IPS-18c (cell line): ENCODE results near the gene AGBL1.

Source experiments
- H3K4me3 ChIP-seq: 2 replicates; pipeline ENCODE4 v1.7.0; 2013; ENCODE audit warnings: low read depth, mild to moderate bottlenecking, low read length, moderate library complexity; ENCODE audit not compliant: insufficient read depth
- H3K9me3 ChIP-seq: one replicate; pipeline ENCODE4 v1.6.1; 2013; ENCODE audit warnings: mild to moderate bottlenecking, low read length, moderate library complexity; ENCODE audit not compliant: control insufficient read depth, insufficient read depth

The AGBL1 gene

DNA sequence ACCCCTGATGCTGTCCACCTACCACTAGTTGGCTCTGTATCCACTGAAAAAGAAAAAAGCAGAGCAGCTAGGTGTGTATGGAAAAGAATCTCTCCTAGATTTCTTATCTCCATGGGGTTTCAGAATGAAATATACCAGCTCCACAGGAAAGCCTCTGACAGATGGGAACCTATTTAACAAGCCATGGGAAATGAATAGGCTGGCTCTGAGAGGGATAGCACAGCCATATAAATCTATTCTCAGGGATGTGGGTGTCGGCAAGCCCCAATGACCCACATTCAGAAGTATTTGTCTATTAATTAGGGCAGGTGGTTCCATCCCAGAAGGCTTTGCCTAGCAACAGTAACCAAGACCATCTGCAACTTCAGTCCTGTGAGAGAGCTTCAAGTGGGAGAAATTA is 694.1 kb downstream of the AGBL1 start:
- Histone ChIP-seq H3K9me3 (no peaks in the 10 kb centered on the region), H3K4me3 (no peak overlapping the region)

DNA sequence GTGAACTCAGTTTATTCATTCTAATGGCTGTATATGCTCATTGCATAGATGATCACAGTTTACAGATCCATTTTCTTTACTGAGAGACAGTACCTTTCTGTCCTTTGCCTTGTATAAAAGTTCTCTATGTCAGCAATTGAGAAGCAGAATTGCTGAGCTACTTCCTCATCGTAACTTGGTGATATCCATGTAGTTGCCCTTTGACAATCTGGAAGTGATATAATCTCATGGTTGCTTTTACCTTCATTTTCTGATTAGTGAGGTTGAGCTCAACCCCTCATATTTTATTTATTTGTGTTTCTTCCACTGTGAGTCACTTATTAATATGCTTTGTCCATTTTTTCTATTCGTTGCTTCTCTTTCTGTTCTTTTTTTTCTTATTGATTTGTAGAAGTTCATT is 696.5 kb downstream of the AGBL1 start:
- H3K9me3 ChIP-seq, result no peaks in the 10 kb centered on the region
- H3K4me3 ChIP-seq, result no peak overlapping the region

DNA sequence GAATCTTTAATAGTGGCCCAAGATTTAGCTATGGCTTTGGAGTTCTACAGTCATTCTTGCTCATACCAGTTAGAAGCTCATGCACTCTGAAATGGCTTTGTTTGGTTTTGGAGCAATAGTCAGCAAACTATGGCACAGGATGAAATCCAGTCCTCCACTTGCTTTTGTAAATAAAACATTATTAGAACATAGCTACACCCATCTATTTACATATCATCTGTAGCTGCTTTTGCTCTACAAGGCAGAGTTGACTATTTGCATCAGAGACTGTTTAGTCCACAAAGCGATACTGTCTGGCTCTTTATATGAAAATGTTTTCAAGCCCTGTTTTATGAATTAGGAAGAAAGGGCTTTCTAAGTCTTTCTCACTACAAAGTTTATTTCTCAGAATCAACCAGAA is 716.9 kb downstream of the AGBL1 start:
- H3K4me3 ChIP-seq, result no peak overlapping the region
- no peaks in the 10 kb centered on the region for H3K9me3 ChIP-seq

DNA sequence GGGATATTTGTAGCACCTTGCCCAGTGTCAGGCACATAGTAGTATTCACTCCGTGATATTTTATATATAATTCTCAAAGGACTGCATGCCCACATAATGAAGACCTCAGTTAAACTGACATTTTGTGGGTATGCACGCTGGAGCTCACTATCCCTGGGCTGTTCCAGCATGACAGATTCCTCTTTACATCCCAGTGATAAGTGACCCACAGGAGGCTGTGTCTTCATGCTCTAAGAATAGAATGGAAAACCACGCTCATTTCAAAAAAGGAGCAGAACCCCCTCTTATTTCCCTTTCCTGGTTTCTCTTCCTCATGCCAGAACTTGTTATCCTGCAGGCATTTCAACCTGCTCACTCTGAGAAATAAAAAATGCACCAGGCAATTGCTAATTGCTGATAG is 717.5 kb downstream of the AGBL1 start:
- Histone ChIP-seq H3K9me3 (no peaks in the 10 kb centered on the region), H3K4me3 (no peak overlapping the region)

DNA sequence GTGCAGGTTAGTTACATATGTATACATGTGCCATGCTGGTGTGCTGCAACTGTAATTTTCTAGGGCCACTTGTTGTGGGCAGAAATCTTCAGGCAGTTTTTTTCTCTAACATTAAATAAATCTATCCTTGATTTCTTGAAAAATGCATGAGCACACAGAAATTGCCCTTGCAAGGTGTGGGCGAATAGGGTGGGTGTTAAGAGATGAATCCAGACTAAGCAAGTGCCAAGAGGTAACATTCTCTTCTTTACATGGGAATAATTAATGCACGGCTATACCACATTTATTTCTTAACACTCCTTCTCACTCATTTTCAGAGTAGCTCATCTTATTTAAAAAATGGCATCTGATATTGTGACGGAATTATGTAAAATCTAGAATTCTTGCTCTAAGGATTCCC is 719.6 kb downstream of the AGBL1 start:
- Histone ChIP-seq H3K4me3 (no peak overlapping the region), H3K9me3 (no peaks in the 10 kb centered on the region)

DNA sequence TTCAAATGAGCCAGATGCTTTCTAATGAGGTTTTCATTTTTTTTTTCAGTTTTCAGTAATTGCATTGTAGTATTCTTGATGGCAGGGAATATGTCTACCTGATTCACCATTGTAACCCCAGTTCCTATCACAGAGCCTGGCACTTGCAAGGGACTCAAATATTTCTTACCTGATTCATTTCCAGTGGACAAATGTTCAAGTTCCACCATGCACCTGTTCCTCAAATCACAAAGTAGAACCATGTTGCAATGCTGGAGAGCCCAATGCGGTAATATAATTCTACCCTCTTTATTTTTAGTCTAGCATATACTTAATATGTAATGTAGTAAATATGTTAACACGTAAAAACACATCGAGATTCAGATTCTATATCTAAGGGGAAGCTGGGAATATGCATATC is 722.6 kb downstream of the AGBL1 start:
- Histone ChIP-seq H3K4me3 (no peak overlapping the region), H3K9me3 (no peaks in the 10 kb centered on the region)

DNA sequence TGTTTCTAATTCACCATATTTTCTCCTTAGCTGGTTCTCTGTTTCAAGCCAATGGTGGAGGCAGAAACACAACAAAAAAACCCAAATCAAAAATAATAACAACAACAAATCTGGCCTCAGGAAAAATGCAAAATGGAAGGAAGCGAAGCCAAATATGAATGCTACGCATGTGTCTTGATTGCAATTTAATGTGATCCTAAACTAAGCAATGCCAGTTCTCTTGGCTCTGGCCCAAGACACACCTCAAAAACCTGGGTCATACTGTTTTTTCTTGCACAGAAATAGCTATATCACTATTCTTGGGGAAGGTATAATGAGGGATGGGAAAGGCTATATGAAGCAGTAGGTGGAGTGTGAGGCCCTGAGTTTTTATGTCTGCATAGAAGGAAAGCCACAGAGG is 724.7 kb downstream of the AGBL1 start:
- Histone ChIP-seq H3K4me3 (no peak overlapping the region), H3K9me3 (no peaks in the 10 kb centered on the region)

DNA sequence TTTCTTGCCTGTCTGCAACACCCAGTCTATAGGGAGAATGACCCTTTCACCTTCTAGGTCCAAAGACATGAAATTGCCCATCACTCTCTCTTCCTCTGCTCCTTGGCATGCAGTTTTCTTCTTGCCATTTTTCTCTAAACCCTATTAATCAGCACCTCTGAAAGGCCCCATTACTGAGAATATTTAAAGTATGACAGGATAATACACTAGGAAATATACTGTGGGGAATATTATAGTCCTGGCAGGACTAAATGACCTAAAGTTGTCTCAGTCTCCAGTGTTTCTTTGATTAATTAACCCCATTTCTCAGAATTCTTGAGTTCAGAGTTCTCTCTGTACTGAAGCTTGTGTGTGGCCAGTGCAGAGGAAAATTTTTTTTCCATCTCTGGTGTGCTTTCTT is 730.7 kb downstream of the AGBL1 start:
- Histone ChIP-seq H3K4me3 (no peak overlapping the region), H3K9me3 (no peaks in the 10 kb centered on the region)

DNA sequence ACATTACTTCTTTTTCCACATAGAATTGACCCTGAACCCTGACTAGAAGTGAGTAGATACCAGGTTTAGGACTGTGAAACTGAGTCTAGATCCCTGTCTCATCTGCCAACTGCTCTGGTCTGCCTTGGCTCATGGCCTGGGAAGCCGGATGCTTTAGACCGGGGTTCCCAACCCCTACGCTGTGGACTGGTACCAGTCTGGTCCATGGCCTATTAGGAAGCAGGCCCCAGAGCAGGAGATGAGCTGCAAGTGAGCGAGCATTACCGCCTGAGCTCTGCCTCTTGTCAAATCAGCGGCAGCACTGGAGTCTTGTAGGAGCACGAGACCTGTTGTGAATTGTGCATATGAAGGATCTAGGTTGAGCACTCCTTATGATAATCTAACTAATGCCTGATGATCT is 734.2 kb downstream of the AGBL1 start:
- no peak overlapping the region for H3K4me3 ChIP-seq
- no peaks in the 10 kb centered on the region for H3K9me3 ChIP-seq

DNA sequence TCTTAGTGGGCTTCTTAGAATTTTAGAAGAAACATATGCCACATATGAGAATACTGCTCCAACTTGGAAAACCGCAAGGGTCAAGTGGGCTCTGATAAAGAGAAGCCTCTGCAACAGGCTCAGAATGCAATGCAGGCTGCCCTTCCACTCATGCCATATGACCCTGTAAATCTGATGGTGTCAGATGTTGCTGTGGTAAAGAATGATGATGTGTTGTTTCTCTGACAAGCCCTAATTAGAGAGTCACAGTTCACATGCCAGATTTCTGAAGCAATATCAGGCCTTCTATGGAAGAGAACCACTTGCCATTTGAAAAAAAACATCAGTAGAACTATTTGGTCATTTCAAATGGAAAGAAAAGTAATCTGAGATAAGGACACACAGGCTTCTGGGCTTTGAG is 749.6 kb downstream of the AGBL1 start:
- H3K4me3 ChIP-seq, result no peak overlapping the region
- H3K9me3 ChIP-seq, result no peaks in the 10 kb centered on the region

DNA sequence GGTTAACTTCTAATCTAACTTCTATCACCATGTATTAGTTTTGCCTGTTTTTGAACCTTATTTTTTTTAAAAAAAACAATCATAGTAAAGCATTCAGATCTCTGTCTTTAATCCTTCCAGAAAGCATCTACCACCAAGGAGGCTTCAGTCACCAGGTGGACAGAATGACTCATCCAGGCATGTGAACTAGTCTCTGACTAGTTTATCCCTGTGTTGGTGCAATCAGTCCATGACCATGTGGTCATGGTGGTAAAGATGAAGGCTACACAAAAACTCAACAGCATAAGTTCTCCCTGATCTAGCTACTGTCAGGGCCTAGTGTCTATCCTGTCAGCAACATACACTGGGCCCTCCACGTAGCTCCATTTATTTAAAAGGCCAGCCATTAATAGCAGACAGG is 750.6 kb downstream of the AGBL1 start:
- Histone ChIP-seq H3K9me3 (no peaks in the 10 kb centered on the region), H3K4me3 (no peak overlapping the region)

DNA sequence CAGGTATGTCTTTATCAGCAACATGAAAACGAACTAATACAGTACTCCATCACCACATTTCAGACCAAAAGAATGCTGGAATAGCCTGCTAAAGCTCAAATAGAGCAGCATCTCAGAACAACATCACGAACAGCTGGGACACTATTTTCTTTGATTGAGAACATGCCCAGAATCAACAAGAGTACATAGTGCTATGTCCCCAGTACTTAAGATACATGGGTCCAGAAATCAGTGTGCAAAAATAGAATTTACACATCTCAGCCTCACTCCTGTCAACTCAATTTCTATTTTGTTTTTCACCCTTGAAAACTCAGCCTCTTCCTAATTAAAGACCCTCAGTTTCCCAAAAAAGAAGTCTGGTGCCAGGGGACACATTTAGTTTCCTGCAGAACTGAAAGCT is 753.9 kb downstream of the AGBL1 start:
- H3K9me3 ChIP-seq, result no peaks in the 10 kb centered on the region
- H3K4me3 ChIP-seq, result no peak overlapping the region

DNA sequence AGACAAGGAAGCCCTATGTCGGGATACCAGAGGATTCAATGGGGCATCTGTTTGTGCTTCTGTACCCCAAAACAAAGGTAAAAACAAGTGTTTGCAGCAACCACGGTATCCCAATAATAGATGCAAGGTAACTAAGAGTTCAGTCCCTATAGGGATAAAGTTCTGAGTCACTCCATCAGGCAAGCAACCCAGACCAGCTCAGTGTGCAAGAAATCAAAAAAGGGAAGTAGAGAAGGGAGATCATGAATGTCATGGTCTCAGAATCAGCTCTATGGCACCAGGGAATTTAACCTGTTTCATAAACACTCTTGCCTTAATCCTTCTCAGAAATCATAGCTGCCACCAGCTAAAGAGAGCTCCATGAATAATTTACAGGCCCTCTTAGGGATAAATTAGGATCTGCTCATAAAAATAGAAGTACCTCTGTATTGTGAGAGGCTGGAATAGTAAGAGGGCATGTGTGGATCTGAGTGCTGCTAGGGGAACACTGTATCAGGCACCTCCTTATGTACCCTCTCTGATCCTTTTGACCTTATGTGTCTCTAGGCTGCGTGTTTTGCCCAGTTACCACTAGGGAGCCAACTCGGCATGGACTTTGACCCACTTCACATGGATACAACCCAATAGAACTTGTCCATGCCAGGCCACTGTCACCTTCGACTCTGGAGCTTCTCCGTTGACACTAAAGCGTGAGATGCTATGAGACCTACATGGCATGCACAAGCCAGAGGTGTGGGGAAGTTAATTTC is 754.6 kb downstream of the AGBL1 start:
- Histone ChIP-seq H3K9me3 (no peaks in the 10 kb centered on the region), H3K4me3 (no peak overlapping the region)

DNA sequence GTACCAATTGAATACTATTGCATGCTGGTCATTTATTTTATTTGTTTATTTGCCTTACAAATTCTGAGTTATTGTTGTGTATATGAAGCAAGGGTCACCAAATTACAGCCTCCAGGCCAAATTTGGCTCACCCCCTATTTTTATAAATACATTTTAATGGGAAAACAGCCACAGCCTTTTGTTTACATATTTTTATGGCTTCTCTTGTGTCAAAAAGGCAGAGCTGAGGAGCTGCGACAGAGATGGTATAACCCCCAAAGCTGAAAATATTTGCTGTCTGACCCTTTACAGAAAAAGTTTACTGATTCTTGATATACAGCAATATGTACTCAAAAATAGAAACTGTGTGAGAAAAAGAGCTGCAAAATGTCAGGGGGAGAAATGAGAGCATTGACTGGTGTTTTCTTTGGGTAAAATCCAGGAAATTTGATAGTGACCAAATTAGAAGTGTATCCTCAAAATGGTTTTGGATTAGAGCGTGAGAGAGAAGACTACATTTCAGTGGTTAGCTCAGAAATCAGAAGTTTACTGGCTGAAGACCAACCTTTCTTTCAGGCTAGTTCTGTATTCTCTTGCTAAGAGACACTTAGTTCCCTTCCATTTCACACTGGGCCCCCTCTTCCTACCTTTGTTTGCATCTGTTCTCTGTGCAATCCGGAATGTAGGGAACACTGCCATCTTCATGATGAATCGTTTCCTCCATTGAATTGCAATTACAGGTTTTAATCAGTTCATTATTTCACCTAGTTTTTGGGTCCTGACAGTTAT is 757.8 kb downstream of the AGBL1 start:
- Histone ChIP-seq H3K9me3 (no peaks in the 10 kb centered on the region), H3K4me3 (no peak overlapping the region)

DNA sequence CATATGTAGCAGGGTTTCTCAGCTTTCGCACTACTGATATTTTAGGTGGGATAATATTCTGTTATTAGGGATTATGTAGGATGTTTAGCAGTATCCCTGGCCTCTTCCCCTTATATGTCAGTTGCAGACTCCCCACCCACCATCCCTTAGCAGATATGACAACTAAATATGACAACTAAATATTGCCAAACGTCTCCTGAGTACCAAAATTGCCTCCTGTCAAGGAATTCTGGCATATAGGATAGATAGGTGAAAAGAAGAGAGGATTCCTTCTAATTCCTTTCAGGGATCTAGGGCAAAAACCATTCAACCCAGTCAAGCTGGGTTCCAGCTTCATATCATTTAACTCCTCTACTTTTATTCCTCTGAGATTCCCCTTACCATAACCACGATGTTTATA is 759.8 kb downstream of the AGBL1 start:
- Histone ChIP-seq H3K4me3 (no peak overlapping the region), H3K9me3 (no peaks in the 10 kb centered on the region)

DNA sequence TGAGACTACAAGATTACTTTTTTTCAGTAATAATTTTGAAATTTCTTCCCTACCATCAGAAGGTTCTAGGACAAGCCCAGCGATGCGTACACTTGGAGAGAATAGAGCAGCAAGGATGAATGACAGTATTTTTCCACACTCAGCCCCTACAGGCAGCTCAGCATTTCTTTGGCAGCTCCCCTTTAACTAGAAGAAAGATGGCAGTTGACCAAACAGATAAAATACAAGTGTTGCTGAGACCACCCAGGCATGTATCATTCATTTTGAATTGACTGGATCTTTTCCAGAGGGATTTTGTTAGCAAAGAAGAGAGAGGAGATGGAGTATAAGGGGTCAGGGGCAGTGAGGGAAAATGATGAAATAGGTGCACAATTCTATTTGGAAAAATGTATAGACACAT is 761.3 kb downstream of the AGBL1 start:
- Histone ChIP-seq H3K4me3 (no peak overlapping the region), H3K9me3 (no peaks in the 10 kb centered on the region)

DNA sequence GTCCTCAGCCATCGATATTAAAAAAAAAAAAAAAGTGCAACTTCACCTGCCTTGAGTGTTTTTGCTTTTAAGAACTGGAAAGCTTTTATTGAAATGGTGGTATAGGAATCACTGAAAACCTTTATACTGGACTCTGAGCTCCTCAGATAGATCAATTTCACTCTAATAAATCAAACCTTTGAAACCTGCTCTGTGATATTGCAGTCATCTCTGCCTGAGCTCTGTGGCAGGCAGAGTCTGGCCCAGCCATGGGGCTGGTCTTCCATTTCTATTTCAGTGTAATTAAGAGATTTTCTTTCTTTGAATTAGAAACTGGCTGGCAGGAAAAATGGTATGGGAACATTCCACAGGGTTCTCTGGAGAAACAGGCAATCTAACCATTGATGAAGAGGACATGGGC is 762.5 kb downstream of the AGBL1 start:
- Histone ChIP-seq H3K9me3 (no peaks in the 10 kb centered on the region), H3K4me3 (no peak overlapping the region)

DNA sequence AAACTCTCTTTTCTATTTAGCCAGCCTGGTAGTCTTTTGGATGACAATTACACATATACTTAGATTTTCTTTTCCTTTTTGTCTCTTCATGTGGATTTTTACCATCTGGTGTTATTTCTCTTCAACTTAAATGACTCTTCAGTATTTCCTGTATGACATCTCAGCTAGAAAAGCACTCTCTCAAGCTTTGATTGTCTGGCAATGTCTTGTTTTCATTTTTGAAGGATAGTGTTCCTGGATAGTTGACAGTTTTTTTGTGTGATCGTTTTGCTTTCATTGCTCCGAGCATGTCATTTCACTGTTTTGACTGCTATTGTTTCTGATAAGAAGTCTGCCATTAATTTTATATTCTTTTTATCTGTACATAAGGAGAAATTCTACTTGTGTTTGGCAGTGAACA is 766.4 kb downstream of the AGBL1 start:
- peaks cover 2% of the 10 kb centered on the region for H3K9me3 ChIP-seq

DNA sequence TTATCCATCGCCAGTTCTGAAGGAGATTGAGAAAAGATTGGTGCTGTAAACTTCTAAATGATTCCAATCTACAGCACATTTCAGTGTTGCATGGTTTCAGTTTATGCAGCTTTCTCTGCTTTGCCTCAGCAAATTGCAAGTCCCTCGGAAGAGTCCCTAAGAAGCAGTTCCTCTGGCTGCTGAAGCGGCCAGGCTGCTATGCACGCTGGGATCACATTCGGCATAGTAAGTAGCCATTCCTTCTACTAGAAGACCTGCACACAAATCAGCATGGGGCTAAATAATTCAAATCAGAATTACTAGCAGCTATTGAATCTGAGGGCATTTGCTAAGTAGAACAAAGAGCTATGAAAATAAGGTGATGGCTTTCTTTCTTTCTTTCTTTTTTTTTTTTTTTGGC is 769.5 kb downstream of the AGBL1 start:
- Histone ChIP-seq H3K9me3 (peaks cover 2% of the 10 kb centered on the region), H3K4me3 (no peak overlapping the region)

More for the DNA sequence above, 766.4 kb downstream of the AGBL1 start:
- no peak overlapping the region for H3K4me3 ChIP-seq
